H9 (cell line): ENCODE data around the gene HTRA3. TPM values are rescaled to one million over a fixed set of nuclear protein-coding genes. Genes with fewer than 3 reads are reported as not detected.
A peak's percentile ranks its signal among the peaks of the same experiment; 100 is the strongest.

Experiments used
- DNase-seq: peaks from one replicate; pipeline ENCODE4 v3.0.0-alpha.2; 2017
- H2AFZ ChIP-seq: one replicate; pipeline ENCODE4 v1.6.1; 2013; ENCODE audit warnings: mild to moderate bottlenecking, low read length, control low read depth, moderate library complexity
- H2AK5ac ChIP-seq: 2 replicates; pipeline ENCODE4 v1.6.1; 2013; ENCODE audit warnings: low read length, control low read depth, mixed read lengths; ENCODE audit not compliant: insufficient read length
- H2BK120ac ChIP-seq: one replicate; pipeline ENCODE4 v1.6.1; 2013; ENCODE audit warnings: low read depth, mild to moderate bottlenecking, low read length, control low read depth, inconsistent platforms; ENCODE audit not compliant: poor library complexity, severe bottlenecking
- H2BK12ac ChIP-seq: 2 replicates; pipeline ENCODE4 v1.6.1; 2013; ENCODE audit warnings: low read length, control low read depth, mixed read lengths, low read depth; ENCODE audit not compliant: insufficient read length
- H2BK15ac ChIP-seq: 2 replicates; pipeline ENCODE4 v1.6.1; 2013; ENCODE audit warnings: low read depth, low read length, control low read depth
- H2BK20ac ChIP-seq: one replicate; pipeline ENCODE4 v1.6.1; 2013; ENCODE audit warnings: low read depth, mild to moderate bottlenecking, low read length, control low read depth, inconsistent platforms; ENCODE audit not compliant: poor library complexity, severe bottlenecking
- H2BK5ac ChIP-seq: 2 replicates; pipeline ENCODE4 v1.6.1; 2013; ENCODE audit warnings: low read length, control low read depth, mixed read lengths; ENCODE audit not compliant: insufficient read length
- H3K14ac ChIP-seq: 2 replicates; pipeline ENCODE4 v1.6.1; 2013; ENCODE audit warnings: low read length, control low read depth; ENCODE audit not compliant: insufficient read depth
- H3K18ac ChIP-seq: 2 replicates; pipeline ENCODE4 v1.6.1; 2013; ENCODE audit warnings: low read depth, mild to moderate bottlenecking, mixed read lengths, low read length, control low read depth; ENCODE audit not compliant: insufficient read length
- H3K23ac ChIP-seq: 2 replicates; pipeline ENCODE4 v1.6.1; 2013; ENCODE audit warnings: low read length, control low read depth, mixed read lengths, low read depth; ENCODE audit not compliant: insufficient read length
- H3K23me2 ChIP-seq: 2 replicates; pipeline ENCODE4 v1.6.1; 2013; ENCODE audit warnings: low read depth, mild to moderate bottlenecking, mixed read lengths, low read length, control low read depth; ENCODE audit not compliant: insufficient read length, poor library complexity, severe bottlenecking
- H3K27ac ChIP-seq: 2 replicates; pipeline ENCODE4 v1.5.1; 2013; ENCODE audit warnings: low read length, control low read depth, mixed read lengths, low read depth; ENCODE audit not compliant: insufficient read length
- H3K27me3 ChIP-seq: 2 replicates; pipeline ENCODE4 v1.6.1; 2013; ENCODE audit warnings: low read length, control low read depth, inconsistent platforms; ENCODE audit not compliant: insufficient read depth
- H3K4ac ChIP-seq: 2 replicates; pipeline ENCODE4 v1.6.1; 2013; ENCODE audit warnings: low read depth, mild to moderate bottlenecking, control low read depth, inconsistent platforms, low read length, moderate library complexity
- H3K4me1 ChIP-seq: 2 replicates; pipeline ENCODE4 v1.6.1; 2013; ENCODE audit warnings: low read length, control low read depth, inconsistent platforms; ENCODE audit not compliant: insufficient read depth
- H3K4me2 ChIP-seq: 2 replicates; pipeline ENCODE4 v1.6.1; 2013; ENCODE audit warnings: low read length, control low read depth, mixed read lengths; ENCODE audit not compliant: insufficient read length, insufficient read depth
- H3K56ac ChIP-seq: 2 replicates; pipeline ENCODE4 v1.6.1; 2013; ENCODE audit warnings: low read depth, mild to moderate bottlenecking, mixed read lengths, low read length, control low read depth; ENCODE audit not compliant: insufficient read length
- H3K79me1 ChIP-seq: 2 replicates; pipeline ENCODE4 v1.6.1; 2013; ENCODE audit warnings: low read depth, mild to moderate bottlenecking, moderate library complexity, low read length, control low read depth, inconsistent platforms; ENCODE audit not compliant: insufficient read depth, poor library complexity, severe bottlenecking
- H3K79me2 ChIP-seq: 2 replicates; pipeline ENCODE4 v1.6.1; 2013; ENCODE audit warnings: low read length, control low read depth, inconsistent platforms; ENCODE audit not compliant: insufficient read depth
- H3K9ac ChIP-seq: 2 replicates; pipeline ENCODE4 v1.6.1; 2013; ENCODE audit warnings: low read length, control low read depth, mixed read lengths; ENCODE audit not compliant: insufficient read length; ENCODE audit errors: extremely low read depth
- H3K9me3 ChIP-seq: one replicate; pipeline ENCODE4 v1.6.1; 2013; ENCODE audit warnings: low read depth, low read length, inconsistent platforms; ENCODE audit not compliant: control insufficient read depth
- H3T11ph ChIP-seq: one replicate; pipeline ENCODE4 v1.6.1; 2013; ENCODE audit warnings: mild to moderate bottlenecking, low read length, control low read depth, inconsistent platforms
- H4K20me1 ChIP-seq: one replicate; pipeline ENCODE4 v1.6.1; 2013; ENCODE audit not compliant: control insufficient read depth, insufficient read length, insufficient read depth
- H4K5ac ChIP-seq: 2 replicates; pipeline ENCODE4 v1.6.1; 2013; ENCODE audit warnings: low read depth, mild to moderate bottlenecking, mixed read lengths, low read length, control low read depth; ENCODE audit not compliant: insufficient read length
- H4K8ac ChIP-seq: replicated peaks from 2 replicates; pipeline ENCODE4 v1.6.1; 2013; ENCODE audit warnings: low read length, control low read depth, mixed read lengths, low read depth; ENCODE audit not compliant: insufficient read length
- H4K91ac ChIP-seq: 2 replicates; pipeline ENCODE4 v1.6.1; 2013; ENCODE audit warnings: low read depth, mild to moderate bottlenecking, moderate library complexity, mixed read lengths, low read length, control low read depth; ENCODE audit not compliant: insufficient read length
- H3K27ac Mint-ChIP-seq, 3 experiments: 2 replicates in 2 of 3; 3 replicates in 1 of 3; pipeline ENCODE4 v1.8.0; 2020 to 2021; ENCODE audit warnings: mixed read lengths in 3 of 3, mild to moderate bottlenecking in 1 of 3, moderate library complexity in 1 of 3
- H3K27me3 Mint-ChIP-seq: 2 replicates; pipeline ENCODE4 v1.8.0; 2021; ENCODE audit warnings: low read depth, mild to moderate bottlenecking, moderate library complexity, mixed read lengths
- H3K36me3 Mint-ChIP-seq, 3 experiments: 2 replicates in 2 of 3; 3 replicates in 1 of 3; pipeline ENCODE4 v1.8.0; 2020 to 2021; ENCODE audit warnings: low read depth in 3 of 3, mixed read lengths in 3 of 3; ENCODE audit not compliant: insufficient read depth in 1 of 3
- H3K4me1 Mint-ChIP-seq, 2 experiments: 2 replicates each; pipeline ENCODE4 v1.8.0; 2020; ENCODE audit warnings: mixed read lengths in 2 of 2
- H3K4me3 Mint-ChIP-seq, 2 experiments: 2 replicates in 1 of 2; 3 replicates in 1 of 2; pipeline ENCODE4 v1.8.0; 2020 to 2021; ENCODE audit warnings: mild to moderate bottlenecking in 2 of 2, mixed read lengths in 2 of 2, moderate library complexity in 1 of 2
- H3K9me3 Mint-ChIP-seq, 2 experiments: 2 replicates in 1 of 2; 3 replicates in 1 of 2; pipeline ENCODE4 v1.8.0; 2020; ENCODE audit warnings: mild to moderate bottlenecking in 2 of 2, mixed read lengths in 2 of 2, moderate library complexity in 1 of 2
- WGBS: extraction: QIAGEN DNeasy Blood & Tissue Kit; methylation state at CpG from one replicate; pipeline ENCODE4 v1.1.7; 2013; ENCODE audit warnings: missing lambda C conversion rate, low lambda C conversion rate, mixed read lengths; ENCODE audit not compliant: insufficient read length; ENCODE audit errors: extremely low coverage; 5-methylcytosine and 5-hydroxymethylcytosine counted together
- total RNA-seq: library from RNA; stranded (reverse); gene quantifications from 2 replicates; pipeline ENCODE4 v1.2.1, GENCODE V29; 2021
- TF ChIP-seq, protein P1 (sequence below): fragments of 200-600 bp; sonication (generic); conservative IDR thresholded peaks from 3 replicates; pipeline ENCODE4 v1.8.0; 2021; ENCODE audit warnings: antibody characterized with exemption, mild to moderate bottlenecking

The HTRA3 gene
- total RNA-seq, 1 experiment from 2014 or later: 3.0 TPM

DNA sequence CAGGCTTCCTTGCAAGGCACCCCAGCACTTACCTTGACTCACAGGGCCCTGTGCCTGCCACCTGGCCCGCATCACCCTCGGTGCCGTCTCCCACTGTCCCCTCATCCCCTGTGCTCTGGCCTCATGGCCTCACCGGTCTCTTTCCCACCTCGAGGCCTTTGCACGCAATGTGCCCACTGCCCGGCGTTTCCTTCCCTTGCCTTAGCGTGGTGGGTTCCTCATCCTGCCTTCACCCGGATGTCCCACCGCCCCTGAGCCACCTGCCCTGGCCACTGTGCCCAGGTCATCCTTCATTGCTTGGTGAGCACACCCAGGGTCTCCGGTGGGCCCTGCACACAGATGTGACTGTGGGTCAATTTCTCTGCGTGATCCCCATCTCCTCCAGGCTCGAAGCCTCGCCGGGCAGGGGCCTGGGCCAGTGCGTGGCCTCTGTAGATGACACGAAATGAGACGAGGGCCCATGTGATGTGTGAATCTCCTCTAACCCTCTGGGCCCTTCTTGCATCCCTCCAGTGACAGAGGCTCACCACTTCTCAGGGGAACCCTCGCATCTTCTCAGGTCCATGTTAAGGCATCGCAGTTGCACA is 4.6 kb downstream of the HTRA3 start:
- H4K20me1 ChIP-seq: no peaks in the 10 kb centered on the region
- no peak for DNase-seq
- no peak overlapping the region for H2AFZ ChIP-seq
- Mint-ChIP-seq H3K4me3 (no peak overlapping the region), H3K27ac (no peak overlapping the region), H3K27me3 (peaks cover 28% of the 10 kb centered on the region), H3K36me3 (no peaks in the 10 kb centered on the region; a peak in 1 of 7 replicates), H3K4me1 (peaks cover 0 to 4% of the 10 kb centered on the region in 2 experiments; a peak in 2 of 4 replicates), H3K9me3 (no peaks in the 10 kb centered on the region)
- no peak overlapping the region for H3K56ac ChIP-seq
- H3T11ph ChIP-seq: no peak overlapping the region
- H2BK12ac ChIP-seq: no peak overlapping the region
- H2BK5ac ChIP-seq: no peak overlapping the region
- H3K79me2 ChIP-seq: no peaks in the 10 kb centered on the region
- no peak overlapping the region for H2AK5ac ChIP-seq
- no peak overlapping the region for H2BK20ac ChIP-seq
- no peak overlapping the region for H4K5ac ChIP-seq
- WGBS: no CpG with 5 or more reads among the region's 21 CpGs
- H3K27me3 ChIP-seq: peaks cover 9% of the 10 kb centered on the region; the same call in 1 of the 2 replicates
- no peaks in the 10 kb centered on the region for H3K9me3 ChIP-seq
- TF ChIP-seq, protein P1, sequence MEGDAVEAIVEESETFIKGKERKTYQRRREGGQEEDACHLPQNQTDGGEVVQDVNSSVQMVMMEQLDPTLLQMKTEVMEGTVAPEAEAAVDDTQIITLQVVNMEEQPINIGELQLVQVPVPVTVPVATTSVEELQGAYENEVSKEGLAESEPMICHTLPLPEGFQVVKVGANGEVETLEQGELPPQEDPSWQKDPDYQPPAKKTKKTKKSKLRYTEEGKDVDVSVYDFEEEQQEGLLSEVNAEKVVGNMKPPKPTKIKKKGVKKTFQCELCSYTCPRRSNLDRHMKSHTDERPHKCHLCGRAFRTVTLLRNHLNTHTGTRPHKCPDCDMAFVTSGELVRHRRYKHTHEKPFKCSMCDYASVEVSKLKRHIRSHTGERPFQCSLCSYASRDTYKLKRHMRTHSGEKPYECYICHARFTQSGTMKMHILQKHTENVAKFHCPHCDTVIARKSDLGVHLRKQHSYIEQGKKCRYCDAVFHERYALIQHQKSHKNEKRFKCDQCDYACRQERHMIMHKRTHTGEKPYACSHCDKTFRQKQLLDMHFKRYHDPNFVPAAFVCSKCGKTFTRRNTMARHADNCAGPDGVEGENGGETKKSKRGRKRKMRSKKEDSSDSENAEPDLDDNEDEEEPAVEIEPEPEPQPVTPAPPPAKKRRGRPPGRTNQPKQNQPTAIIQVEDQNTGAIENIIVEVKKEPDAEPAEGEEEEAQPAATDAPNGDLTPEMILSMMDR: no peak
- no peak overlapping the region for H2BK120ac ChIP-seq
- no peak overlapping the region for H3K27ac ChIP-seq
- H3K4me2 ChIP-seq: no peak overlapping the region
- peaks cover 4% of the 10 kb centered on the region for H3K23me2 ChIP-seq
- H4K91ac ChIP-seq: no peak overlapping the region
- no peak overlapping the region for H3K9ac ChIP-seq
- H3K79me1 ChIP-seq: no peaks in the 10 kb centered on the region
- no peak overlapping the region for H3K4ac ChIP-seq
- no peak overlapping the region for H4K8ac ChIP-seq
- H3K23ac ChIP-seq: no peak overlapping the region
- H3K4me1 ChIP-seq: no peaks in the 10 kb centered on the region
- H3K18ac ChIP-seq: no peak overlapping the region
- H2BK15ac ChIP-seq: no peak overlapping the region
- peak overlapping the region; percentile 2; the same call in 1 of the 2 replicates for H3K14ac ChIP-seq
